NCI-H460 (cell line): ENCODE measurements around the gene ICA1. TPM values are rescaled to one million over a fixed set of nuclear protein-coding genes. Genes with fewer than 3 reads are reported as not detected.

ENCODE experiments used
- DNase-seq: peaks from one replicate; pipeline ENCODE4 v3.0.0-alpha.2; 2016; ENCODE audit warnings: low read depth; ENCODE audit errors: extremely low read depth
- total RNA-seq: library from RNA; depleted of rRNA; stranded (reverse); fragments of >200 nt; shearing (Covaris generic); gene quantifications from 2 replicates; pipeline ENCODE4 v1.2.3, GENCODE V29; 2014

The ICA1 gene
- total RNA-seq, 1 experiment from 2014 or later, result 24.1 TPM

- DNase-seq, result no peak
These were observed 125.8 kb downstream of the ICA1 start for GRCh38 chr7:8136051-8136730.

- DNase-seq, result no peak
These were observed 126.5 kb downstream of the ICA1 start for GRCh38 chr7:8135417-8135816.

- no peak for DNase-seq
These were observed 127.8 kb downstream of the ICA1 start for GRCh38 chr7:8134089-8134733.

- no peak for DNase-seq
These were observed 128.6 kb downstream of the ICA1 start for GRCh38 chr7:8133188-8133848.

GRCh38 chr7:8131694-8132605 is 130.0 kb downstream of the ICA1 start:
- DNase-seq, result no peak

- DNase-seq, result no peak
These were observed 131.3 kb downstream of the ICA1 start for GRCh38 chr7:8130663-8131062.

GRCh38 chr7:8129318-8129659 is 132.7 kb downstream of the ICA1 start:
- DNase-seq, result no peak

GRCh38 chr7:8128449-8129317 is 133.3 kb downstream of the ICA1 start:
- DNase-seq, result no peak

GRCh38 chr7:8126601-8127167 is 135.3 kb downstream of the ICA1 start:
- no peak for DNase-seq

GRCh38 chr7:8125680-8126444 is 136.1 kb downstream of the ICA1 start:
- DNase-seq, result no peak

- no peak for DNase-seq
These were observed 140.7 kb downstream of the ICA1 start for GRCh38 chr7:8121243-8121642.

GRCh38 chr7:8120390-8121058 is 141.4 kb downstream of the ICA1 start:
- no peak for DNase-seq

GRCh38 chr7:8119262-8119661 is 142.7 kb downstream of the ICA1 start:
- DNase-seq, result no peak

- DNase-seq, result no peak
These were observed 144.8 kb downstream of the ICA1 start for GRCh38 chr7:8117195-8117594.

GRCh38 chr7:8115547-8116402 is 146.2 kb downstream of the ICA1 start:
- no peak for DNase-seq

- DNase-seq, result no peak
These were observed 147.8 kb downstream of the ICA1 start for GRCh38 chr7:8114175-8114574.

- DNase-seq, result no peak
These were observed 148.8 kb downstream of the ICA1 start for GRCh38 chr7:8113184-8113583.

- DNase-seq, result no peak
These were observed 149.3 kb downstream of the ICA1 start for GRCh38 chr7:8112685-8113084.
